ENCODE results near the gene KCNB1.

DNA sequence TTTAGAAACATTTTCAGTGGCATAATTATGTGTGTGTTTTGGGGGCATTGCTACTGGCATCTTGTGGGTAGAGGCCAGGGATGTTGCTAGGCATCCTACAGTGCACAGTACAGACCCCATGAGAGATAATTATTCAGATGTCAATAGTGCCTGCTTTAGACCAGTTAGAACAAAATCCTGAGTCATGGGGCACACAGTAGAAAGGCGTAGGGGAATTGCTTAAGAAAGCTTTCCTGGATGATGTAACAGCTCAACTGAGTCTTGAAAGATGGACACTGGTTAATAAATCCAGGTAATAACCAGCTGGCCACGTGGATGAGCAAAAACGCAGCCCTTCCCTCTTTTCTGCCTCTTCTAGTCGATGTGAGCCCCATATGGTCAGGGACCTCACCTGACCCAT is 51.1 kb downstream of the KCNB1 start:
- TF ChIP-seq, protein P1, sequence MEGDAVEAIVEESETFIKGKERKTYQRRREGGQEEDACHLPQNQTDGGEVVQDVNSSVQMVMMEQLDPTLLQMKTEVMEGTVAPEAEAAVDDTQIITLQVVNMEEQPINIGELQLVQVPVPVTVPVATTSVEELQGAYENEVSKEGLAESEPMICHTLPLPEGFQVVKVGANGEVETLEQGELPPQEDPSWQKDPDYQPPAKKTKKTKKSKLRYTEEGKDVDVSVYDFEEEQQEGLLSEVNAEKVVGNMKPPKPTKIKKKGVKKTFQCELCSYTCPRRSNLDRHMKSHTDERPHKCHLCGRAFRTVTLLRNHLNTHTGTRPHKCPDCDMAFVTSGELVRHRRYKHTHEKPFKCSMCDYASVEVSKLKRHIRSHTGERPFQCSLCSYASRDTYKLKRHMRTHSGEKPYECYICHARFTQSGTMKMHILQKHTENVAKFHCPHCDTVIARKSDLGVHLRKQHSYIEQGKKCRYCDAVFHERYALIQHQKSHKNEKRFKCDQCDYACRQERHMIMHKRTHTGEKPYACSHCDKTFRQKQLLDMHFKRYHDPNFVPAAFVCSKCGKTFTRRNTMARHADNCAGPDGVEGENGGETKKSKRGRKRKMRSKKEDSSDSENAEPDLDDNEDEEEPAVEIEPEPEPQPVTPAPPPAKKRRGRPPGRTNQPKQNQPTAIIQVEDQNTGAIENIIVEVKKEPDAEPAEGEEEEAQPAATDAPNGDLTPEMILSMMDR (IDR thresholded peaks at IDR 0.05): no peak
- TF ChIP-seq POLR2A (IDR thresholded peaks at IDR 0.05): no peak

Measured in stomach (tissue), 4 donors.